WTC11 (cell line): ENCODE data around the gene MAP1B. TPM values are rescaled to one million over a fixed set of nuclear protein-coding genes. Genes with fewer than 3 reads are reported as not detected.

Source experiments
- ATAC-seq: fragments of 200-7000 bp; cut with Tn5 transposase; 2 replicates; pipeline ENCODE4 v1.10.0; 2021; ENCODE audit warnings: mild to moderate bottlenecking, moderate library complexity
- CTCF ChIA-PET: fragments of 300-600 bp; sonication (Branson Sonifier 250); formaldehyde crosslinking; loops from one replicate; lab custom pipeline; 2021; ENCODE audit warnings: antibody characterized with exemption; lab: Charles Lee
- POLR2A ChIA-PET: fragments of 350-600 bp; sonication (Branson Sonifier 250); formaldehyde crosslinking; loops from one replicate; lab custom pipeline; 2021; ENCODE audit warnings: antibody characterized with exemption; lab: Charles Lee
- DNase-seq: peaks from one replicate; pipeline ENCODE4 v3.0.0; 2021; ENCODE audit warnings: low spot score
- H3K27ac Mint-ChIP-seq: 2 replicates; pipeline ENCODE4 v1.8.0; 2021; ENCODE audit warnings: mixed read lengths
- H3K27me3 Mint-ChIP-seq: 2 replicates; pipeline ENCODE4 v1.8.0; 2021; ENCODE audit warnings: low read depth, mild to moderate bottlenecking, moderate library complexity, mixed read lengths
- H3K36me3 Mint-ChIP-seq: 2 replicates; pipeline ENCODE4 v1.8.0; 2021; ENCODE audit warnings: mixed read lengths
- H3K4me1 Mint-ChIP-seq: 2 replicates; pipeline ENCODE4 v1.8.0; 2022; ENCODE audit warnings: mixed read lengths
- H3K4me3 Mint-ChIP-seq: 2 replicates; pipeline ENCODE4 v1.8.0; 2021; ENCODE audit warnings: mild to moderate bottlenecking, moderate library complexity, mixed read lengths
- H3K9me3 Mint-ChIP-seq: 2 replicates; pipeline ENCODE4 v1.8.0; 2021; ENCODE audit warnings: mixed read lengths
- GRHL2 ChIP-seq: fragments of 250-450 bp; sonication (Bioruptor Pico); IDR thresholded peaks from 2 replicates; pipeline ENCODE4 v1.8.0; 2022; ENCODE audit warnings: mild to moderate bottlenecking, moderate library complexity; ENCODE audit not compliant: insufficient replicate concordance, severe bottlenecking
- IRF2 ChIP-seq: sonication (generic); formaldehyde crosslinking; IDR thresholded peaks from 2 replicates; pipeline ENCODE4 v1.8.0; 2022; ENCODE audit warnings: low read depth, missing genetic modification reagents, borderline replicate concordance
- MXD4 ChIP-seq: fragments of 250-450 bp; sonication (Bioruptor Pico); IDR thresholded peaks from 2 replicates; pipeline ENCODE4 v1.8.0; 2021; ENCODE audit warnings: mild to moderate bottlenecking, moderate library complexity, borderline replicate concordance
- NFYB ChIP-seq: sonication (generic); formaldehyde crosslinking; conservative IDR thresholded peaks from 2 replicates; pipeline ENCODE4 v1.8.0; 2022; ENCODE audit warnings: low read depth, missing genetic modification reagents
- OVOL2 ChIP-seq: fragments of 250-450 bp; sonication (Bioruptor Pico); IDR thresholded peaks from 2 replicates; pipeline ENCODE4 v1.9.0; 2021; ENCODE audit warnings: mild to moderate bottlenecking, borderline replicate concordance
- PRRX2 ChIP-seq: fragments of 250-450 bp; sonication (Bioruptor Pico); IDR thresholded peaks from 2 replicates; pipeline ENCODE4 v1.8.0; 2021; ENCODE audit warnings: mild to moderate bottlenecking
- RORB ChIP-seq: fragments of 250-450 bp; sonication (Bioruptor Pico); IDR thresholded peaks from 2 replicates; pipeline ENCODE4 v1.9.0; 2021; ENCODE audit warnings: mild to moderate bottlenecking
- SOX15 ChIP-seq: fragments of 250-450 bp; sonication (Bioruptor Pico); IDR thresholded peaks from 2 replicates; pipeline ENCODE4 v1.9.0; 2021; ENCODE audit warnings: mild to moderate bottlenecking
- ZNF121 ChIP-seq: sonication (generic); formaldehyde crosslinking; IDR thresholded peaks from 2 replicates; pipeline ENCODE4 v1.8.0; 2023; ENCODE audit warnings: missing genetic modification reagents
- ZNF263 ChIP-seq: sonication (generic); formaldehyde crosslinking; IDR thresholded peaks from 2 replicates; pipeline ENCODE4 v1.8.1; 2022; ENCODE audit warnings: low read depth, mild to moderate bottlenecking, moderate library complexity, missing genetic modification reagents
- ZNF423 ChIP-seq: fragments of 250-450 bp; sonication (Bioruptor Pico); IDR thresholded peaks from 2 replicates; pipeline ENCODE4 v2.1.2; 2022; ENCODE audit warnings: mild to moderate bottlenecking, moderate library complexity
- ZNF671 ChIP-seq: fragments of 250-450 bp; sonication (Bioruptor Pico); IDR thresholded peaks from 2 replicates; pipeline ENCODE4 v1.8.0; 2021; ENCODE audit warnings: mild to moderate bottlenecking
- total RNA-seq: library from RNA; stranded (reverse); gene quantifications from 3 replicates; pipeline ENCODE4 v1.2.3, GENCODE V29; 2021
- TF ChIP-seq, protein P1 (sequence below): fragments of 250-450 bp; sonication (Bioruptor Pico); IDR thresholded peaks from 2 replicates; pipeline ENCODE4 v1.8.0; 2021; ENCODE audit warnings: mild to moderate bottlenecking
- TF ChIP-seq, protein P2 (sequence below): sonication (generic); formaldehyde crosslinking; IDR thresholded peaks from 2 replicates; pipeline ENCODE4 v1.8.1; 2022; ENCODE audit warnings: mild to moderate bottlenecking, missing genetic modification reagents, moderate library complexity, borderline replicate concordance
- TF ChIP-seq, protein P3 (sequence below): fragments of 250-450 bp; sonication (Bioruptor Pico); IDR thresholded peaks from 2 replicates; pipeline ENCODE4 v1.9.0; 2021; ENCODE audit warnings: mild to moderate bottlenecking
- TF ChIP-seq, protein P4 (sequence below): sonication (generic); formaldehyde crosslinking; IDR thresholded peaks from 2 replicates; pipeline ENCODE4 v1.8.0; 2023; ENCODE audit warnings: missing genetic modification reagents
- TF ChIP-seq, protein P5 (sequence below): sonication (generic); formaldehyde crosslinking; IDR thresholded peaks from 2 replicates; pipeline ENCODE4 v1.8.1; 2022; ENCODE audit warnings: mild to moderate bottlenecking, moderate library complexity, missing genetic modification reagents
- TF ChIP-seq, protein P6 (sequence below): sonication (generic); formaldehyde crosslinking; IDR thresholded peaks from 2 replicates; pipeline ENCODE4 v1.8.0; 2022; ENCODE audit warnings: mild to moderate bottlenecking, missing genetic modification reagents

Gene MAP1B
- total RNA-seq, 1 experiment from 2014 or later = 95.0 TPM

DNA sequence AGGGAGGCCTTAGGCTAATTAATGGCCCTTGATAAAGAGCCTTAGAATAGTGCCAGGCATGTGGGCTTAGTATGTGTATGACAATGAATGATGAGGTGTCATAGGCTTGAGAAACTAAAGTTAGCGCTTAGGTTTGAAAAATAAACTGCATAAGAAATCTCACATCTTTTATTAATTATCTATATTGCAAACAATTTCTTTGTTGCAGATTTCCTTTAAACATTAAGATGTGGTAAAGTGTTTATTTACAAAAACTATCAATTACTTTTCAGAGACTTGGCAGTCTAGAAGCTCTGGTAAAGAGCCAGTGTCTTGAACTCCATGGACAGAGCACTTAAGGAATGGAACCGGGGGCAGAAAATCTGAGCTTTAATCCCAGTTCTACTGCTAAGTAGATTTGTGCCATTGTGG, 23.1 kb downstream of the MAP1B start:
- Mint-ChIP-seq H3K9me3 (no peaks in the 10 kb centered on the region), H3K27me3 (no peaks in the 10 kb centered on the region), H3K4me3 (no peak overlapping the region), H3K27ac (no peak overlapping the region), H3K36me3 (no peaks in the 10 kb centered on the region), H3K4me1 (peaks cover 43% of the 10 kb centered on the region)
- POLR2A ChIA-PET = no interaction called here
- no peak for ATAC-seq
- TF ChIP-seq MXD4 (CRISPR knock-in tag) (no peak), NFYB (CRISPR knock-in tag) (no peak), GRHL2 (CRISPR knock-in tag) (no peak), OVOL2 (CRISPR knock-in tag) (no peak), ZNF671 (CRISPR knock-in tag) (no peak), ZNF121 (CRISPR knock-in tag) (no peak), RORB (CRISPR knock-in tag) (no peak), IRF2 (CRISPR knock-in tag) (no peak), ZNF423 (CRISPR knock-in tag) (no peak)
- TF ChIP-seq, protein P1, sequence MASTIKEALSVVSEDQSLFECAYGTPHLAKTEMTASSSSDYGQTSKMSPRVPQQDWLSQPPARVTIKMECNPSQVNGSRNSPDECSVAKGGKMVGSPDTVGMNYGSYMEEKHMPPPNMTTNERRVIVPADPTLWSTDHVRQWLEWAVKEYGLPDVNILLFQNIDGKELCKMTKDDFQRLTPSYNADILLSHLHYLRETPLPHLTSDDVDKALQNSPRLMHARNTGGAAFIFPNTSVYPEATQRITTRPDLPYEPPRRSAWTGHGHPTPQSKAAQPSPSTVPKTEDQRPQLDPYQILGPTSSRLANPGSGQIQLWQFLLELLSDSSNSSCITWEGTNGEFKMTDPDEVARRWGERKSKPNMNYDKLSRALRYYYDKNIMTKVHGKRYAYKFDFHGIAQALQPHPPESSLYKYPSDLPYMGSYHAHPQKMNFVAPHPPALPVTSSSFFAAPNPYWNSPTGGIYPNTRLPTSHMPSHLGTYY (CRISPR knock-in tag) = no peak
- TF ChIP-seq, protein P2, sequence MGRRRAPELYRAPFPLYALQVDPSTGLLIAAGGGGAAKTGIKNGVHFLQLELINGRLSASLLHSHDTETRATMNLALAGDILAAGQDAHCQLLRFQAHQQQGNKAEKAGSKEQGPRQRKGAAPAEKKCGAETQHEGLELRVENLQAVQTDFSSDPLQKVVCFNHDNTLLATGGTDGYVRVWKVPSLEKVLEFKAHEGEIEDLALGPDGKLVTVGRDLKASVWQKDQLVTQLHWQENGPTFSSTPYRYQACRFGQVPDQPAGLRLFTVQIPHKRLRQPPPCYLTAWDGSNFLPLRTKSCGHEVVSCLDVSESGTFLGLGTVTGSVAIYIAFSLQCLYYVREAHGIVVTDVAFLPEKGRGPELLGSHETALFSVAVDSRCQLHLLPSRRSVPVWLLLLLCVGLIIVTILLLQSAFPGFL (CRISPR knock-in tag) = no peak
- TF ChIP-seq, protein P3, sequence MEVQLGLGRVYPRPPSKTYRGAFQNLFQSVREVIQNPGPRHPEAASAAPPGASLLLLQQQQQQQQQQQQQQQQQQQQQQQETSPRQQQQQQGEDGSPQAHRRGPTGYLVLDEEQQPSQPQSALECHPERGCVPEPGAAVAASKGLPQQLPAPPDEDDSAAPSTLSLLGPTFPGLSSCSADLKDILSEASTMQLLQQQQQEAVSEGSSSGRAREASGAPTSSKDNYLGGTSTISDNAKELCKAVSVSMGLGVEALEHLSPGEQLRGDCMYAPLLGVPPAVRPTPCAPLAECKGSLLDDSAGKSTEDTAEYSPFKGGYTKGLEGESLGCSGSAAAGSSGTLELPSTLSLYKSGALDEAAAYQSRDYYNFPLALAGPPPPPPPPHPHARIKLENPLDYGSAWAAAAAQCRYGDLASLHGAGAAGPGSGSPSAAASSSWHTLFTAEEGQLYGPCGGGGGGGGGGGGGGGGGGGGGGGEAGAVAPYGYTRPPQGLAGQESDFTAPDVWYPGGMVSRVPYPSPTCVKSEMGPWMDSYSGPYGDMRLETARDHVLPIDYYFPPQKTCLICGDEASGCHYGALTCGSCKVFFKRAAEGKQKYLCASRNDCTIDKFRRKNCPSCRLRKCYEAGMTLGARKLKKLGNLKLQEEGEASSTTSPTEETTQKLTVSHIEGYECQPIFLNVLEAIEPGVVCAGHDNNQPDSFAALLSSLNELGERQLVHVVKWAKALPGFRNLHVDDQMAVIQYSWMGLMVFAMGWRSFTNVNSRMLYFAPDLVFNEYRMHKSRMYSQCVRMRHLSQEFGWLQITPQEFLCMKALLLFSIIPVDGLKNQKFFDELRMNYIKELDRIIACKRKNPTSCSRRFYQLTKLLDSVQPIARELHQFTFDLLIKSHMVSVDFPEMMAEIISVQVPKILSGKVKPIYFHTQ (CRISPR knock-in tag) = no peak
- TF ChIP-seq, all 79 proteins: peak for 0
- DNase-seq = no peak
- CTCF ChIA-PET = no interaction called here

DNA sequence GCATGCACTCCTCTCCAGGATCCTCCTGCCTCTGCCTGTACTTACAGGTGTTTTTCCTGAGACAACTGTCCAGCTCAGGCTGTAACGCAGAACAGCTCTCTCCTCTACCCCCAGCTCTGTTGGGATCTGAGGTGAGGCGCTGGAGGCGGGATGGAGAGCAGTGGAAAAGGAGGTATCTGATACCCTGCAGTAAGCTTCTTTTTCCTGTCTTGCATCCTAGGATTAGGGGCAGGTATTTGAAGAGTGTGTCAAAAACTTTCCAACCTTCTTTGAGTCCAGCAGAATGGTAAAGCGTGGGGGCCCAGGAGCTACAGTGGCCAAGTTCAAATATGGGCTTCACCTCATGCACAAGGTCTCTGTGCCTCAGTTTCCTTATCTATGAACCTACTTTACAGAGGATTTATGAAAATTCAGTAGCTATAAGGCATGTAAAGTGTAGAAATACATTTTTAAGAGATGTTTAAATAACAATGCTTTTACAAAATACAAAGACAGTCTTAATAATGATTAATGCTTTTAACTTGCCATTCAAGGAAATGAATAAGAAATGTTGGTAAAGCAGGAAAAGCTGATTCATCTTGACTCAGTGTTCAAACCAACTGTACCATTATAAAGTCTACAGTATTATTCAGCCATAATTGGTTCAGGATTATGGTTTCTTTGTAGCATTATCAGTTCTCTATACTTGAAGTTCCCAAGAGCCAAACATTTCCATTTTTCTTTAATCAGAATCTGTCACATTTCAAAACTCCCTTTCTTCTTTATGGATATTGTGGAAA, 26.1 kb downstream of the MAP1B start:
- Mint-ChIP-seq H3K27ac (no peak overlapping the region), H3K36me3 (no peaks in the 10 kb centered on the region), H3K27me3 (no peaks in the 10 kb centered on the region), H3K4me3 (no peak overlapping the region), H3K9me3 (no peaks in the 10 kb centered on the region), H3K4me1 (peaks cover 39% of the 10 kb centered on the region)
- ChIA-PET POLR2A (interaction anchor here (0.6 kb wide), 1 partner anchor 10 kb away, joined by 3 read pairs; no protein-coding TSS in a partner anchor), CTCF (interaction anchor here (2.0 kb wide), 1 partner anchor 33 kb away, joined by 4 read pairs; no protein-coding TSS in a partner anchor)
- ATAC-seq (no peak), DNase-seq (no peak)
- TF ChIP-seq, protein P4, sequence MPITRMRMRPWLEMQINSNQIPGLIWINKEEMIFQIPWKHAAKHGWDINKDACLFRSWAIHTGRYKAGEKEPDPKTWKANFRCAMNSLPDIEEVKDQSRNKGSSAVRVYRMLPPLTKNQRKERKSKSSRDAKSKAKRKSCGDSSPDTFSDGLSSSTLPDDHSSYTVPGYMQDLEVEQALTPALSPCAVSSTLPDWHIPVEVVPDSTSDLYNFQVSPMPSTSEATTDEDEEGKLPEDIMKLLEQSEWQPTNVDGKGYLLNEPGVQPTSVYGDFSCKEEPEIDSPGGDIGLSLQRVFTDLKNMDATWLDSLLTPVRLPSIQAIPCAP (CRISPR knock-in tag) = no peak

DNA sequence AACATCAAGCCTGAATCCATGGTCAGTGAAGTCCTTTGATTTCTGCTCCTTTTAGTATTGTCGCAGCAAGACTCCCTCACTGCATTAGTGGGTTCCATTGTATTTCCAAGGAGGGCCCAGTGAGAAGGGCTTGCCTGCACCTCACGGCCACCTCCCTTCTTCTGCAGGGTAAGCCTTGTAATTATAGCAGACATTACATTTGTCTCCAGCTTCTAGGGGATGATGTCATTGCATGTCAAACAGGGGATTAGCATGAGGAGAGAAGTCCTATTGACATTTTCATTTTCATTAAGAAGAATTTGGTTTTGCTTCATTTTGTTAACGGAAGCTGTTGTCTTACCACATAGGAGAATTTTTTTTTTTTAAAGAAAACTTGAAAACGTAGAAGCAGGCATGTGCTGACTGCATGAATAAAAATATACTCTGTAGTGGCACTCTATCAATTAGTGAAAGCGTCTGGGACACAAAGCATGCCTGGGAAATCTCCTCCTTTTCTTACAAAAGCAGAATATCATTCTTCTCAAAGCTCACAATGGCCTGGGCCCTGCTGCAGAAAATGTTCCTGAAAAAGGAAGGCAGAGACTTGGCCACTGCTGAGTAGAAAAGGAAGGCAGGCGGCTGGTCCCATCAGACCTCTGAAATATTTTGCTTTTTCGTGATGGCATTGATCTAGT, 27.1 kb downstream of the MAP1B start:
- DNase-seq (no peak), ATAC-seq (peak; percentile 67)
- H3K27ac Mint-ChIP-seq = peak overlapping the region; percentile 76; the same call in 1 of the 2 replicates
- CTCF ChIA-PET = interaction anchor here (2.0 kb wide), 1 partner anchor 33 kb away, joined by 4 read pairs; no protein-coding TSS in a partner anchor
- H3K4me1 Mint-ChIP-seq = peaks cover 39% of the 10 kb centered on the region
- H3K27me3 Mint-ChIP-seq = no peaks in the 10 kb centered on the region
- H3K9me3 Mint-ChIP-seq = no peaks in the 10 kb centered on the region
- H3K36me3 Mint-ChIP-seq = no peaks in the 10 kb centered on the region
- POLR2A ChIA-PET = interaction anchor here (0.6 kb wide), 1 partner anchor 9 kb away, joined by 3 read pairs; no protein-coding TSS in a partner anchor
- H3K4me3 Mint-ChIP-seq = no peak overlapping the region
- TF ChIP-seq, protein P3 (CRISPR knock-in tag) = no peak
- TF ChIP-seq SOX15 (CRISPR knock-in tag) = no peak
- TF ChIP-seq, protein P5, sequence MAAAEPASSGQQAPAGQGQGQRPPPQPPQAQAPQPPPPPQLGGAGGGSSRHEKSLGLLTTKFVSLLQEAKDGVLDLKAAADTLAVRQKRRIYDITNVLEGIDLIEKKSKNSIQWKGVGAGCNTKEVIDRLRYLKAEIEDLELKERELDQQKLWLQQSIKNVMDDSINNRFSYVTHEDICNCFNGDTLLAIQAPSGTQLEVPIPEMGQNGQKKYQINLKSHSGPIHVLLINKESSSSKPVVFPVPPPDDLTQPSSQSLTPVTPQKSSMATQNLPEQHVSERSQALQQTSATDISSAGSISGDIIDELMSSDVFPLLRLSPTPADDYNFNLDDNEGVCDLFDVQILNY = no peak
- TF ChIP-seq PRRX2 (CRISPR knock-in tag) = no peak
- no peak for TF ChIP-seq ZNF263
- TF ChIP-seq, protein P6, sequence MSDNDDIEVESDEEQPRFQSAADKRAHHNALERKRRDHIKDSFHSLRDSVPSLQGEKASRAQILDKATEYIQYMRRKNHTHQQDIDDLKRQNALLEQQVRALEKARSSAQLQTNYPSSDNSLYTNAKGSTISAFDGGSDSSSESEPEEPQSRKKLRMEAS (CRISPR knock-in tag) = no peak
